Measurements from ENCODE around the gene SLC4A7. TPM values are rescaled to one million over a fixed set of nuclear protein-coding genes. Genes with fewer than 3 reads are reported as not detected.

The SLC4A7 gene
- total RNA-seq, 4 donors from 2014 or later: 20.3 to 44.0 (median 31.7) TPM

GRCh38 chr3:27454914-27455313, 29.3 kb downstream of the SLC4A7 start:
- no peaks in the 10 kb centered on the region for H3K27me3 ChIP-seq
- peaks cover 0 to 24% (median 15%) of the 10 kb centered on the region in 4 donors for H3K4me1 ChIP-seq
- no peaks in the 10 kb centered on the region for H3K9me3 ChIP-seq
- TF ChIP-seq CTCF (IDR thresholded peaks at IDR 0.05) (no peak), POLR2AphosphoS5 (IDR thresholded peaks at IDR 0.05) (no peak), EP300 (IDR thresholded peaks at IDR 0.05) (no peak), POLR2A (IDR thresholded peaks at IDR 0.05; ENCODE audit: low read depth) (no peak)
- no peak overlapping the region for H3K4me3 ChIP-seq
- intact Hi-C loops (cut with DNase I): no loop called here
- no peak overlapping the region for H3K27ac ChIP-seq (replicated peaks in 1 of 4)
- H3K36me3 ChIP-seq: no peaks in the 10 kb centered on the region
- DNase-seq (ENCODE audit: extremely low spot score): no peak

GRCh38 chr3:27454461-27454860, 29.7 kb downstream of the SLC4A7 start:
- intact Hi-C loops (cut with DNase I): no loop called here
- TF ChIP-seq POLR2AphosphoS5 (IDR thresholded peaks at IDR 0.05) (no peak), POLR2A (IDR thresholded peaks at IDR 0.05; ENCODE audit: low read depth) (no peak), CTCF (IDR thresholded peaks at IDR 0.05) (no peak), EP300 (IDR thresholded peaks at IDR 0.05) (no peak)
- H3K4me1 ChIP-seq: peaks cover 0 to 24% (median 15%) of the 10 kb centered on the region in 4 donors
- H3K27ac ChIP-seq (replicated peaks in 1 of 4): no peak overlapping the region
- H3K36me3 ChIP-seq: no peaks in the 10 kb centered on the region
- WGBS: 85% methylated on average over 3 of the region's 3 CpGs
- DNase-seq (ENCODE audit: extremely low spot score): no peak
- no peak overlapping the region for H3K4me3 ChIP-seq
- H3K27me3 ChIP-seq: no peaks in the 10 kb centered on the region
- no peaks in the 10 kb centered on the region for H3K9me3 ChIP-seq

GRCh38 chr3:27452368-27453090, 31.7 kb downstream of the SLC4A7 start:
- TF ChIP-seq EP300 (IDR thresholded peaks at IDR 0.05): no peak
- no peak for TF ChIP-seq CTCF (IDR thresholded peaks at IDR 0.05)
- no peak for TF ChIP-seq POLR2AphosphoS5 (IDR thresholded peaks at IDR 0.05)
- TF ChIP-seq POLR2A (IDR thresholded peaks at IDR 0.05; ENCODE audit: low read depth): no peak
- H3K4me3 ChIP-seq: no peak overlapping the region
- intact Hi-C loops (cut with DNase I): no loop called here
- H3K27me3 ChIP-seq: no peaks in the 10 kb centered on the region
- peaks cover 0 to 24% (median 12%) of the 10 kb centered on the region in 4 donors for H3K4me1 ChIP-seq
- H3K9me3 ChIP-seq: no peaks in the 10 kb centered on the region
- WGBS: 98% methylated on average over 1 of the region's 1 CpG
- peaks cover 0 to 10% (median 4%) of the 10 kb centered on the region in 4 donors for H3K36me3 ChIP-seq
- H3K27ac ChIP-seq (replicated peaks in 1 of 4): no peak overlapping the region
- no peak for DNase-seq (ENCODE audit: extremely low spot score)

GRCh38 chr3:27451842-27452241, 32.3 kb downstream of the SLC4A7 start:
- no peak overlapping the region for H3K27ac ChIP-seq (replicated peaks in 1 of 4)
- peaks cover 0 to 10% (median 4%) of the 10 kb centered on the region in 4 donors for H3K36me3 ChIP-seq
- intact Hi-C loops (cut with DNase I): no loop called here
- TF ChIP-seq EP300 (IDR thresholded peaks at IDR 0.05): no peak
- TF ChIP-seq POLR2A (IDR thresholded peaks at IDR 0.05; ENCODE audit: low read depth): no peak
- TF ChIP-seq CTCF (IDR thresholded peaks at IDR 0.05): no peak
- no peaks in the 10 kb centered on the region for H3K27me3 ChIP-seq
- no peak overlapping the region for H3K4me3 ChIP-seq
- peaks cover 0 to 23% (median 12%) of the 10 kb centered on the region in 4 donors for H3K4me1 ChIP-seq
- H3K9me3 ChIP-seq: no peaks in the 10 kb centered on the region
- no peak for DNase-seq (ENCODE audit: extremely low spot score)

GRCh38 chr3:27451251-27451650, 32.9 kb downstream of the SLC4A7 start:
- Histone ChIP-seq H3K4me1 (peaks cover 0 to 17% (median 12%) of the 10 kb centered on the region in 4 donors), H3K9me3 (no peaks in the 10 kb centered on the region), H3K27ac (replicated peaks in 1 of 4) (no peak overlapping the region), H3K36me3 (peaks cover 0 to 10% (median 5%) of the 10 kb centered on the region in 4 donors), H3K4me3 (no peak overlapping the region), H3K27me3 (no peaks in the 10 kb centered on the region)
- intact Hi-C loops (cut with DNase I): no loop called here
- TF ChIP-seq CTCF (IDR thresholded peaks at IDR 0.05): no peak
- TF ChIP-seq POLR2AphosphoS5 (IDR thresholded peaks at IDR 0.05): no peak
- no peak for TF ChIP-seq EP300 (IDR thresholded peaks at IDR 0.05)
- no peak for TF ChIP-seq POLR2A (IDR thresholded peaks at IDR 0.05; ENCODE audit: low read depth)
- no peak for DNase-seq (ENCODE audit: extremely low spot score)
